Heart right ventricle (tissue), 16 donors: ENCODE results near the gene MBOAT7. TPM values are rescaled to one million over a fixed set of nuclear protein-coding genes. Genes with fewer than 3 reads are reported as not detected.

ENCODE experiments used
- ATAC-seq, 8 donors: fragments of 200-7000 bp; cut with Tn5 transposase; one replicate each; pipeline ENCODE4 v1.9.1; 2020; ENCODE audit warnings: mild to moderate bottlenecking in 8 of 8, moderate library complexity in 8 of 8, moderate number of reproducible peaks in 1 of 8
- DNase-seq, 2 donors: peaks; one replicate each; pipeline ENCODE4 v3.0.0-alpha.2; 2020
- H3K27ac ChIP-seq, 10 donors: fragments of 200-600 bp; sonication (generic) in 2 of 10; one replicate each; pipeline versions ENCODE4 v1.5.0 to v1.8.0; 2020 to 2022; ENCODE audit warnings: mild to moderate bottlenecking in 3 of 10
- H3K27me3 ChIP-seq, 7 donors: fragments of 200-600 bp; one replicate each; pipeline ENCODE4 v1.8.0; 2021 to 2022; ENCODE audit warnings: mild to moderate bottlenecking in 2 of 7
- H3K36me3 ChIP-seq, 9 donors: fragments of 200-600 bp; sonication (generic) in 1 of 9; one replicate each; pipeline versions ENCODE4 v1.5.0 to v1.8.0; 2020 to 2022; ENCODE audit warnings: mild to moderate bottlenecking in 2 of 9
- H3K4me1 ChIP-seq, 9 donors: fragments of 200-600 bp; sonication (generic) in 1 of 9; one replicate each; pipeline versions ENCODE4 v1.5.0 to v1.8.0; 2020 to 2022; ENCODE audit warnings: mild to moderate bottlenecking in 4 of 9
- H3K4me3 ChIP-seq, 10 donors: fragments of 200-600 bp; sonication (generic) in 2 of 10; one replicate each; pipeline versions ENCODE4 v1.5.0 to v1.8.0; 2020 to 2022; ENCODE audit warnings: mild to moderate bottlenecking in 7 of 10, moderate library complexity in 2 of 10
- H3K9me3 ChIP-seq, 11 donors: fragments of 200-600 bp in 10 of 11; sonication (generic) in 2 of 11; one replicate each; pipeline versions ENCODE4 v1.5.0 to v1.8.0; 2013 to 2022; ENCODE audit warnings: mild to moderate bottlenecking in 2 of 11, control low read depth in 1 of 11, moderate library complexity in 1 of 11
- CTCF ChIP-seq, 9 donors: fragments of 200-600 bp; sonication (generic) in 2 of 9; IDR thresholded peaks; one replicate each; pipeline versions ENCODE4 v1.5.0 to v1.8.0; 2021 to 2022; ENCODE audit warnings: antibody characterized with exemption in 9 of 9, mild to moderate bottlenecking in 5 of 9, moderate library complexity in 1 of 9
- WGBS, 2 donors: extraction: QIAGEN DNeasy Blood & Tissue Kit; methylation state at CpG; one replicate each; pipeline ENCODE4 v1.1.7; 2013; ENCODE audit warnings: inconsistent platforms in 1 of 2; 5-methylcytosine and 5-hydroxymethylcytosine counted together
- intact Hi-C, 10 donors: fragments of 100-400 bp; cut with DNase I; formaldehyde crosslinking; loops; one replicate each; pipeline versions ENCODE4 v1.11.1 to v1.14.2; 2022
- polyA plus RNA-seq, 2 donors: library from polyadenylated mRNA; stranded (reverse); fragments of 200-250 nt; gene quantifications; one replicate each; pipeline ENCODE4 v1.2.3, GENCODE V29; 2013
- total RNA-seq, 10 donors: library from RNA; stranded (reverse); fragmentation: NEBNext Ultra II Directional in 3 of 10; extraction: Animal tissue kit (Norgen Biotek cat#: 25700) in 3 of 10; gene quantifications; one replicate each; pipeline versions ENCODE4 v1.2.1 to v1.2.4, GENCODE V29; 2021 to 2023
- donor health status: Arrhythmogenic right ventricular cardiomyopathy.
- donor health status: ischemic (EF 13 %, LVEDD 7.1; RV severe dilation, severe dysfunction).
- donor health status: healthy with polysubstance abuse.
- donor health status: DM: no; HTN: yes; CAD: no.
- donor health status: DM: no; HTN: no; CAD: no.
- donor health status: ischemic (EF 25% LVEDD 6.9; RV normal size, moderate dysfunction).
- donor health status: ischemic (EF 25% LVEDD 5.7; RV mildly dilated, moderate dysfunction).
- donor health status: healthy.
- donor health status: DM: yes; HTN: yes; CAD: no.
- donor health status: Ischemic cardiomyopathy.
- donor health status: ischemic (EF 35%, LVEDD 5.7; RV mildly dilated, moderate dysfunction).
- donor health status: nonischemic (EF 11% LVEDD 7.7; RV severe dilation, severe dysfunction).
- donor health status: DM: yes; HTN: yes; CAD: no.
- donor health status: PGD.
- donor health status: ischemic (EF 29% LVEDD 5.4; RV normal size, mild dysfunction).
- donor health status: nonischemic (EF 23%, LVEDD 6.1; RV moderate dilation, normal function).

The MBOAT7 gene
- total and polyA plus RNA-seq, 12 donors = 7.7 to 29.4 (median 15.5) TPM

- WGBS, 2 donors = 87 to 88% methylated on average over 23 of the region's 23 CpGs
- Histone ChIP-seq H3K36me3 (peaks cover 0 to 100% (median 93%) of the 10 kb centered on the region in 9 donors), H3K9me3 (no peaks in the 10 kb centered on the region), H3K27ac (no peak overlapping the region), H3K27me3 (no peaks in the 10 kb centered on the region), H3K4me1 (peaks cover 0 to 28% (median 15%) of the 10 kb centered on the region in 9 donors), H3K4me3 (no peak overlapping the region)
- no peak for TF ChIP-seq CTCF (IDR thresholded peaks at IDR 0.05)
- intact Hi-C loops = no loop called here
- no peak for DNase-seq
- no peak for ATAC-seq
Observed at GRCh38 chr19:54151362-54152035, 37.9 kb downstream of the MBOAT7 start.

- Histone ChIP-seq H3K27me3 (no peaks in the 10 kb centered on the region), H3K9me3 (no peaks in the 10 kb centered on the region), H3K4me1 (peaks cover 0 to 25% (median 16%) of the 10 kb centered on the region in 9 donors), H3K36me3 (peaks cover 4 to 100% (median 93%) of the 10 kb centered on the region in 9 donors), H3K27ac (no peak overlapping the region), H3K4me3 (no peak overlapping the region)
- no peak for ATAC-seq
- no peak for TF ChIP-seq CTCF (IDR thresholded peaks at IDR 0.05)
- no peak for DNase-seq
- intact Hi-C loops = no loop called here
- WGBS, 2 donors = 81 to 83% methylated on average over 12 of the region's 12 CpGs
Observed at GRCh38 chr19:54149021-54149812, 40.2 kb downstream of the MBOAT7 start.

GRCh38 chr19:54148158-54148557, 41.2 kb downstream of the MBOAT7 start:
- Histone ChIP-seq H3K9me3 (no peaks in the 10 kb centered on the region), H3K27me3 (no peaks in the 10 kb centered on the region), H3K27ac (peak overlapping the region in 7 of 10 donors; percentile 5 to 63 (median 40)), H3K36me3 (peaks cover 9 to 100% (median 93%) of the 10 kb centered on the region in 9 donors), H3K4me1 (peaks cover 0 to 23% (median 11%) of the 10 kb centered on the region in 9 donors), H3K4me3 (no peak overlapping the region)
- peak in 4 of 8 donors; percentile 5 to 27 (median 7) for ATAC-seq
- TF ChIP-seq CTCF (IDR thresholded peaks at IDR 0.05) = no peak
- WGBS, 2 donors = 67 to 73% methylated on average over 19 of the region's 19 CpGs
- no peak for DNase-seq
- intact Hi-C loops = no loop called here

GRCh38 chr19:54147676-54148075, 41.7 kb downstream of the MBOAT7 start:
- ATAC-seq (peak; percentile 10 to 82 (median 67)), DNase-seq (peak; percentile 47 to 80)
- TF ChIP-seq CTCF (IDR thresholded peaks at IDR 0.05) = peak in 1 of 9 donors; percentile 8
- Histone ChIP-seq H3K27me3 (no peaks in the 10 kb centered on the region), H3K9me3 (no peaks in the 10 kb centered on the region), H3K4me1 (peaks cover 0 to 23% (median 7%) of the 10 kb centered on the region in 9 donors), H3K4me3 (no peak overlapping the region), H3K27ac (peak overlapping the region in 7 of 10 donors; percentile 5 to 63 (median 40)), H3K36me3 (peaks cover 9 to 100% (median 93%) of the 10 kb centered on the region in 9 donors)
- intact Hi-C loops = no loop called here
- WGBS, 2 donors = 70 to 73% methylated on average over 3 of the region's 3 CpGs
